GM12878 (cell line): ENCODE results near the gene SEMA3C. TPM values are rescaled to one million over a fixed set of nuclear protein-coding genes. Genes with fewer than 3 reads are reported as not detected.

Experiments
- ATAC-seq: fragments of 200-7000 bp; cut with Tn5 transposase; 3 replicates; pipeline ENCODE4 v1.9.1; 2020; ENCODE audit warnings: mild to moderate bottlenecking, moderate library complexity
- BruUV-seq: library from RNA; stranded (reverse); fragments of 400-500 nt; replicated peaks from 2 replicates; lab custom pipeline; 2021; lab: Mats Ljungman, UMichigan
- CTCF ChIA-PET: fragments of 300-600 bp; sonication (Branson Sonifier 250); formaldehyde crosslinking; extraction: SDS; loops from one replicate; lab custom pipeline; 2021; ENCODE audit warnings: inconsistent platforms; lab: Yijun Ruan, JAX
- POLR2A ChIA-PET: fragments of 350-600 bp; formaldehyde crosslinking; extraction: SDS; loops from one replicate; lab custom pipeline; 2021; ENCODE audit warnings: inconsistent platforms; lab: Charles Lee
- RAD21 ChIA-PET: fragments of 300-600 bp; sonication (Branson Sonifier 250); formaldehyde crosslinking; loops from one replicate; lab custom pipeline; 2023; ENCODE audit warnings: antibody characterized with exemption; ENCODE audit not compliant: unreplicated experiment; lab: Charles Lee
- SMC1A ChIA-PET: fragments of 300-600 bp; sonication (Branson Sonifier 250); formaldehyde crosslinking; loops from one replicate; lab custom pipeline; 2023; ENCODE audit not compliant: unreplicated experiment, uncharacterized antibody; lab: Charles Lee
- DNase-seq: peaks from one replicate; pipeline ENCODE4 v3.0.0-alpha.2; 2011; ENCODE audit warnings: low read depth, low spot score
- FAIRE-seq: peaks from 3 replicates; lab custom pipeline; 2011; peaks lifted over from hg19 to GRCh38; lab: Jason Lieb, UNC
- H2AFZ ChIP-seq: 2 replicates; pipeline ENCODE4 v1.6.0; 2011; ENCODE audit warnings: low read depth, low read length, control low read depth; ENCODE audit not compliant: control insufficient read depth
- H3K27ac ChIP-seq: 2 replicates; pipeline ENCODE4 v1.5.1; 2011; ENCODE audit warnings: control low read depth; ENCODE audit not compliant: control insufficient read depth, insufficient read depth
- H3K27me3 ChIP-seq, 2 experiments: replicated peaks in 1 of 2; 2 replicates each; pipeline versions ENCODE4 v1.6.0 to v1.6.1; 2011; ENCODE audit warnings: low read length in 1 of 2; ENCODE audit not compliant: control insufficient read depth in 2 of 2, insufficient read depth in 2 of 2
- H3K36me3 ChIP-seq, 2 experiments: 2 replicates each; pipeline ENCODE4 v1.5.1; 2011; ENCODE audit warnings: low read length in 1 of 2; ENCODE audit not compliant: control insufficient read depth in 2 of 2, insufficient read depth in 2 of 2
- H3K4me1 ChIP-seq: 2 replicates; pipeline ENCODE4 v1.6.1; 2011; ENCODE audit warnings: mild to moderate bottlenecking, low read length, moderate library complexity, mixed read lengths; ENCODE audit not compliant: control insufficient read depth, insufficient read depth
- H3K4me2 ChIP-seq: 2 replicates; pipeline ENCODE4 v1.6.0; 2011; ENCODE audit warnings: control low read depth; ENCODE audit not compliant: control insufficient read depth, insufficient read depth
- H3K4me3 ChIP-seq: fragments of 200-600 bp; sonication (generic); 2 replicates; pipeline ENCODE4 v1.5.1; 2016
- H3K79me2 ChIP-seq: 2 replicates; pipeline ENCODE4 v1.6.0; 2011; ENCODE audit warnings: low read length; ENCODE audit not compliant: control insufficient read depth, insufficient read depth
- H3K9ac ChIP-seq: 2 replicates; pipeline ENCODE4 v1.8.0; 2011; ENCODE audit warnings: low read length, control low read depth, mixed read lengths; ENCODE audit not compliant: control insufficient read depth, insufficient read depth
- H3K9me3 ChIP-seq: replicated peaks from 3 replicates; pipeline ENCODE4 v1.5.1; 2011; ENCODE audit warnings: mild to moderate bottlenecking, low read length; ENCODE audit not compliant: control insufficient read depth, insufficient read depth
- H4K20me1 ChIP-seq: 2 replicates; pipeline ENCODE4 v1.6.0; 2011; ENCODE audit not compliant: control insufficient read depth, insufficient read depth
- BRCA1 ChIP-seq: IDR thresholded peaks from 2 replicates; pipeline ENCODE4 v1.6.1; 2011; ENCODE audit warnings: low read depth, low read length, improper control_type of control experiment
- CHD2 ChIP-seq: IDR thresholded peaks from 2 replicates; pipeline ENCODE4 v1.6.1; 2011; ENCODE audit warnings: low read depth, low read length, improper control_type of control experiment, borderline replicate concordance
- CREB1 ChIP-seq: IDR thresholded peaks from 2 replicates; pipeline ENCODE4 v1.6.1; 2012; ENCODE audit warnings: low read depth, mild to moderate bottlenecking, inconsistent platforms
- EGR1 ChIP-seq, 2 experiments: IDR thresholded peaks; 1 replicate in 1 of 2; 2 replicates in 1 of 2; pipeline ENCODE4 v1.6.1; 2011 to 2012; ENCODE audit warnings: low read depth in 2 of 2, low read length in 2 of 2, borderline replicate concordance in 1 of 2, mild to moderate bottlenecking in 1 of 2, moderate library complexity in 1 of 2
- ELK1 ChIP-seq: IDR thresholded peaks from 2 replicates; pipeline ENCODE4 v1.6.1; 2012; ENCODE audit warnings: low read depth, low read length, improper control_type of control experiment
- GABPA ChIP-seq: IDR thresholded peaks from 2 replicates; pipeline ENCODE4 v1.6.1; 2014; ENCODE audit warnings: antibody characterized with exemption, low read depth, mild to moderate bottlenecking, inconsistent platforms
- NKRF ChIP-seq: fragments of 450-650 bp; conservative IDR thresholded peaks from 2 replicates; pipeline ENCODE4 v1.6.1; 2017; ENCODE audit warnings: mild to moderate bottlenecking, moderate library complexity
- PAX5 ChIP-seq: IDR thresholded peaks from 2 replicates; pipeline ENCODE4 v1.6.1; 2011; ENCODE audit warnings: low read depth, low read length, borderline replicate concordance
- POU2F2 ChIP-seq: IDR thresholded peaks from 3 replicates; pipeline ENCODE4 v1.6.1; 2011; ENCODE audit warnings: low read depth, mild to moderate bottlenecking, low read length, borderline replicate concordance
- RBBP5 ChIP-seq: fragments of 200-600 bp; sonication (generic); conservative IDR thresholded peaks from 2 replicates; pipeline ENCODE4 v1.6.1; 2016
- RFX5 ChIP-seq: IDR thresholded peaks from 2 replicates; pipeline ENCODE4 v1.6.1; 2011; ENCODE audit warnings: low read depth, low read length, improper control_type of control experiment
- SKIL ChIP-seq: fragments of 450-650 bp; IDR thresholded peaks from 2 replicates; pipeline ENCODE4 v1.6.1; 2017; ENCODE audit warnings: mild to moderate bottlenecking, low read depth, inconsistent platforms; ENCODE audit not compliant: poor library complexity, severe bottlenecking
- SMAD5 ChIP-seq: IDR thresholded peaks from 2 replicates; pipeline ENCODE4 v1.6.1; 2016; ENCODE audit warnings: antibody characterized with exemption, low read depth
- SMARCA5 ChIP-seq: fragments of 450-650 bp; IDR thresholded peaks from 2 replicates; pipeline ENCODE4 v1.6.1; 2017; ENCODE audit warnings: mild to moderate bottlenecking
- ZBTB4 ChIP-seq: fragments of 450-650 bp; formaldehyde crosslinking; IDR thresholded peaks from 2 replicates; pipeline ENCODE4 v1.4.0; 2022; ENCODE audit warnings: mild to moderate bottlenecking, moderate library complexity
- ZNF24 ChIP-seq: fragments of 450-650 bp; IDR thresholded peaks from 2 replicates; pipeline ENCODE4 v1.6.1; 2017; ENCODE audit warnings: antibody characterized with exemption, mild to moderate bottlenecking
- WGBS: methylation state at CpG from one replicate; pipeline ENCODE4 v1.1.6; 2016; ENCODE audit warnings: low lambda C conversion rate; ENCODE audit not compliant: insufficient replicate concordance, insufficient coverage; ENCODE audit errors: missing lambda C conversion rate; 5-methylcytosine and 5-hydroxymethylcytosine counted together
- in situ Hi-C: fragments of 300-500 bp; cut with MboI; formaldehyde crosslinking; loops from 9 replicates; pipeline ENCODE4 v1.14.3; 2018; ENCODE audit warnings: mixed read lengths
- intact Hi-C: fragments of 100-400 bp; cut with micrococcal nuclease; formaldehyde crosslinking; loops from one replicate; pipeline ENCODE4 v1.14.2; 2022; ENCODE audit not compliant: unreplicated experiment
- polyA plus RNA-seq, 11 experiments: library from polyadenylated mRNA; depleted of rRNA in 4 of 11; unstranded in 6 of 11; stranded (reverse) in 5 of 11; fragments of >200 nt; fragmentation: Nextera tagmentation in 4 of 11; fragmentation: Illumina TruSeq in 1 of 11; extraction: Ambion mirVana in 4 of 11; extraction: Trizol in 1 of 11; gene quantifications; 1 replicate in 1 of 11; 2 replicates in 10 of 11; pipeline versions ENCODE4 v1.2.1 to v1.2.3, GENCODE V29; 2011 to 2016; ENCODE audit warnings: inconsistent platforms in 2 of 11, missing spikeins in 2 of 11, low read depth in 1 of 11
- total RNA-seq, 4 experiments: library from RNA; depleted of rRNA in 3 of 4; stranded (reverse); fragments of >200 nt in 3 of 4; fragmentation: Illumina TruSeq in 1 of 4; extraction: Trizol in 1 of 4; gene quantifications; 2 replicates each; pipeline versions ENCODE4 v1.2.1 to v1.2.3, GENCODE V29; 2013 to 2021

The SEMA3C gene
- total and polyA plus RNA-seq, 10 of the 15 experiments (the other 5 are each of a cell fraction or from before 2014, with no cell fraction given) = 0.01 to 0.41 (median 0.11) TPM; not detected in 6

GRCh38 chr7:80870813-80871212 lies 48.0 kb downstream of the SEMA3C start:
- ChIA-PET SMC1A (no interaction called here), CTCF (no interaction called here), POLR2A (no interaction called here), RAD21 (no interaction called here)
- H3K27me3 ChIP-seq = no peaks in the 10 kb centered on the region
- H3K4me3 ChIP-seq = no peak overlapping the region
- intact Hi-C loops = no loop called here
- no peak overlapping the region for H2AFZ ChIP-seq
- FAIRE-seq (no peak), ATAC-seq (no peak), DNase-seq (no peak)
- H3K4me1 ChIP-seq = no peaks in the 10 kb centered on the region
- in situ Hi-C loops = no loop called here
- H3K79me2 ChIP-seq = no peaks in the 10 kb centered on the region
- no peaks in the 10 kb centered on the region for H3K36me3 ChIP-seq
- no peaks in the 10 kb centered on the region for H4K20me1 ChIP-seq
- BruUV-seq = no TSS peak
- H3K27ac ChIP-seq = no peak overlapping the region
- H3K9me3 ChIP-seq = no peaks in the 10 kb centered on the region
- no peak overlapping the region for H3K4me2 ChIP-seq
- WGBS = 4% methylated on average over 4 of the region's 4 CpGs
- H3K9ac ChIP-seq = no peak overlapping the region
- no peak for TF ChIP-seq BRCA1
- TF ChIP-seq EGR1 (IDR thresholded peaks at IDR 0.05; ENCODE audit: borderline replicate concordance in 1 of 2, low read depth in 2 of 2, low read length in 2 of 2) = no peak
- TF ChIP-seq SMARCA5 = no peak
- TF ChIP-seq SMAD5 = no peak
- no peak for TF ChIP-seq CHD2
- no peak for TF ChIP-seq PAX5
- no peak for TF ChIP-seq GABPA
- TF ChIP-seq CREB1 = no peak
- TF ChIP-seq ELK1 = no peak
- no peak for TF ChIP-seq RFX5
- no peak for TF ChIP-seq POU2F2
- no peak for TF ChIP-seq SKIL
- no peak for TF ChIP-seq ZNF24
- TF ChIP-seq NKRF = no peak
- no peak for TF ChIP-seq ZBTB4
- no peak for TF ChIP-seq RBBP5
